22Rv1 (cell line): Measurements from ENCODE around the gene MAP6.

ENCODE experiments used
- CTCF ChIP-seq: fragments of 450-650 bp; IDR thresholded peaks from 2 replicates; pipeline ENCODE4 v1.5.1; 2017; ENCODE audit warnings: mild to moderate bottlenecking
- ZFX ChIP-seq: fragments of 450-650 bp; IDR thresholded peaks from 2 replicates; pipeline ENCODE4 v1.6.1; 2017; ENCODE audit warnings: antibody characterized with exemption, borderline replicate concordance

- no peak for TF ChIP-seq CTCF
- no peak for TF ChIP-seq ZFX
Observed at GRCh38 chr11:75560644-75561043, 108.2 kb downstream of the MAP6 start.
